T1000 (cell line): ENCODE data around the gene TUBB8B.
"Not testable (repeated sequence)": the region's sequence is repeated elsewhere in the genome, so short reads cannot be mapped to it uniquely, and the experiment has no call there.

Experiments used
- DNase-seq: peaks from one replicate; lab custom pipeline; 2025; ENCODE audit warnings: mixed read lengths; lab: John Stamatoyannopoulos, UW

Gene TUBB8B

GRCh38 chr18:49176-49665 is at the start of gene TUBB8B:
Gene TUBB8B, minus strand, starts transcription at chr18:49615. Its CDS starts 58 bp downstream, at chr18:49557.
- not testable (repeated sequence) for DNase-seq

GRCh38 chr18:97252-97914 is 48.0 kb upstream of the TUBB8B start:
- not testable (repeated sequence) for DNase-seq

DNA sequence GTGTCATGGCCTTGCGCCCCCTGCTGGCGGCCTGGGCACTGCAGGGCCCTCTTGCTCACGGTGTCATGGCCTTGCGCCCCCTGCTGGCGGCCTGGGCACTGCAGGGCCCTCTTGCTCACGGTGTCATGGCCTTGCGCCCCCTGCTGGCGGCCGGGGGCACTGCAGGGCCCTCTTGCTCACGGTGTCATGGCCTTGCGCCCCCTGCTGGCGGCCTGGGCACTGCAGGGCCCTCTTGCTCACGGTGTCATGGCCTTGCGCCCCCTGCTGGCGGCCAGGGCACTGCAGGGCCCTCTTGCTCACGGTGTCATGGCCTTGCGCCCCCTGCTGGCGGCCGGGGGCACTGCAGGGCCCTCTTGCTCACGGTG is 47.3 kb upstream of the TUBB8B start:
- DNase-seq: not testable (repeated sequence)

- not testable (repeated sequence) for DNase-seq
These were observed 46.8 kb upstream of the TUBB8B start for GRCh38 chr18:96101-96766.

- not testable (repeated sequence) for DNase-seq
These were observed 46.2 kb upstream of the TUBB8B start for GRCh38 chr18:95580-95979.

GRCh38 chr18:93897-94408 is 44.5 kb upstream of the TUBB8B start:
- DNase-seq: not testable (repeated sequence)

- not testable (repeated sequence) for DNase-seq
These were observed 42.1 kb upstream of the TUBB8B start for GRCh38 chr18:91561-91960.

DNA sequence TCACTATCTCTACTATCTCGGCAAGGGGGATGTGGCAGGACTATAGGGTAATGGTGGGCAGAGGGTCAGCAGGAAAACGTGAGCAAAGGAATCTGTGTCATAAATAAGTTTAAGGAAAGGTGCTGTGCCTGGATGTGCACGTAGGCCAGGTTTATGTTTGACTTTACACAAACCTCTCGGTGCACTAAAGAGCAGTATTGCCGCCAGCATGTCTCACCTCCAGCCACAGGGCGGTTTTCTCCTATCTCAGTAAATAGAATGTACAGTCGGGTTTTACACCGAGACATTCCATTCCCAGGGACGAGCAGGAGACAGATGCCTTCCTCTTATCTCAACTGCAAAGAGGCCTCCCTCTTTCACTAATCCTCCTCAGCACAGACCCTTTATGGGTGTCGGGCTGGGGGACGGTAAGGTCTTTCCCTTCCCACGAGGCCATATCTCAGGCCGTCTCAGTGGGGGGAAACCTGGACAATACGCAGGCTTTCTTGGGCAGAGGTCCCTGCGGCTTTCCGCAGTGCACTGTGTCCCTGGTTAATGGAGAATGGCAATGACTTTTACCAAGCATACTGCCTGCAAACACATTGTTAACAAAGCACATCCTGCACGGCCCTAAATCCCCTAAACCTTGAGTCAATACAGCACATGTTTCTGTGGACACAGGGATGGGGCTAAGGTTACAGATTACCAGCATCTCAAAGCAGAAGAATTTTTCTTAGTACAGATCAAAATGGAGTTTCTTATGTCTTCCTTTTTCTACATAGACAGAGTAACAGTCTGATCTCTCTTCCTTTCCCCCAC is 41.2 kb upstream of the TUBB8B start:
- not testable (repeated sequence) for DNase-seq

DNA sequence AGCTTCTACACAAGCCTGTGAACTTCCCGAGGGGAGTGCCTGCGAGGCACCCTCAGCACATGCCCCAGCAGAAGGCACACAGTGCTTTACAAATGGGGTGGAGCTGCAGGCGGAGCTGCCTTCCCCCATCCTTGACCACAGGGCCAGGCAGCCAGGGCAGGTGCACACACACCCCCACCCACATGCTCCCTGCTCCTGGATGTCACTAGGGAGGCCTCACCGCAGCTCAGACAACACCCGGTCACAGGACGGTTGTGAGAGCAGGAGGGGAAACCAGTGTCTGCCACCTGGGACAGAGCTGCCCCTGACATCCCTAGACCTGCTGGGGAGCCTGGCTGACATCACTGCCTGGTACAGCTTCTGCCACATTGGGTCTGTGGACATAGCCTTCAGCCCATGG is 39.7 kb upstream of the TUBB8B start:
- not testable (repeated sequence) for DNase-seq

GRCh38 chr18:84801-85200 is 35.4 kb upstream of the TUBB8B start:
- not testable (repeated sequence) for DNase-seq

GRCh38 chr18:82626-83209 is 33.3 kb upstream of the TUBB8B start:
- DNase-seq: not testable (repeated sequence)

DNA sequence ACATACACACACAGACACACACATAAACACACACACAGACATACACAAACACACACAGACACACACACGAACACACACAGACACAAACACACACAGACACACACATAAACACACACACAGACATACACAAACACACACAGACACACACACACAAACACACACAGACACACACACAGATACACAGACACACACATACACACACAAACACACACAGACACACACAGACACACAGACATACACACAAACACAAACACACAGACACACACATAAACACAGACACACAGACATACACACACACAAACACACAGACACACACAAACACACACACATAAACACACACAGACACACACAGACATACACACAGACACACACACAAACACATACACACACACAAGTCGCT is 31.5 kb upstream of the TUBB8B start:
- DNase-seq: not testable (repeated sequence)

DNA sequence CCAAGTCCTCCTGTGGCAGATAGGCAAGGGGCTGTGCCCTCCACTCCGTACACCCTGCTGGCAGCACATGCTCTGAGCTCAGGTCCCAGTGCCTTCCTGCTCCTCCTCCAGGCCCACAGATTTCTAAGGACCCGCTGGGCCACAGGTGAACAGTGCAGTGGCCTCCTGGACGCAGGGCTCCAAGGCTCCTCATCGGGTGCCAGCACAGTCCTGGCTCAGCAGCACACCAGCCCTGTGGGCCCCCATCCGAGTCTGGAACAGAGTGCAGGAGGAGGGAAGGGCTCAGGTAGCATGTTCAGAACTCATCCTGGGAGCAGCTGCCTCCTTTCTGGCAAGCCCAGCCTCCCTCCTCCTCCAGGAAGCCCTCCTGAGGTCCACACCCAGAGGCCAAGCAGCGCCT is 30.8 kb upstream of the TUBB8B start:
- DNase-seq: not testable (repeated sequence)

DNA sequence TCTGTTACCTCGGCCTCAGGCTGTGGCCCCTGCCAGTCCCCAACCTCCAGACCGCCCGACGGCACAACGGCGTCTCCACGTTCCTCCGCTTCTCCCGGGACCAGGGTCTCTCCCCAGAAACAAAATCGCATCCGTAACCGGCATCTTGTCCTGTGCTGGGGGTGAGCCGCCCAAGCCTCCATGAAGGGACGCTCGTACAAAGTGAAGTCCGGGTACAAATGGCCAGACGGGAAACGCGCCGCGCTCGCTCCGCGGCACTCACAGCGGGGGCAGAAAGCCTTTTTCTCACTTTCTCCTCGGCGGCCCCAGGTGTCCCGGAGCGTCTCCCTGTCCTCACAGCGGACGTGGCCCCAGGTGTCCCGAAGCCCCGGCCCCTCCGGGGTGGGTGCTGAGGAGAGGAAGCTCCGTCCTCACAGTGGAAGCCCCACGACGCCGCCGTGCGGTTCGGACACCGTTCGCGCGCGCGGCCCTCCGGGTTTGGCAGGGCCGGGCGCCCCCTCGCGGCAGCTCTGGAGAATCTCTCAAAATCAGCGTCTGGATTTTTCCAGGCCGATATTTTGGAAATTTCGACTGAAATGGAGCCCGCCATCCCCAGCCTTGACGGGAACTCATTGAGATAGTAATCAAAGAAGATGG is 26.2 kb upstream of the TUBB8B start:
- not testable (repeated sequence) for DNase-seq

GRCh38 chr18:73181-73777 is 23.9 kb upstream of the TUBB8B start:
- not testable (repeated sequence) for DNase-seq

- not testable (repeated sequence) for DNase-seq
These were observed 18.3 kb upstream of the TUBB8B start for GRCh38 chr18:67701-68100.

DNA sequence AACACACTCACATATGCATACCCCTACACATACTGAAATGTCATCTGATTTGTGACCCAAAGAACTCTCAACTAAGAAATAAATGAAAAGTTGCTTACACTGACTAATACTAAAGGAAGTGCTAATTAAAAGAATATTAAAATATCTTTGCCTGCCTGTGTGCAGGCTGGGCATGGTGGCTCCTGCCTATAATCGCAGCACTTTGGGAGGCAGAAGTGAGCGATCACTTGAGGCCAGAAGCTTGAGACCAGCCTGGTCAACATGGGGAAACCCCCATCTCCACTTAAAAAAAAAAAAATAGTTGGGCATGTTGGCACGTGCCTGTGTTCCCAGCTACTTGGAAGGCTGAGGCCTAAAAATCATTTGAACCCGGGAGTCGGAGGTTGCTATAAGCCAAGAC is 14.9 kb upstream of the TUBB8B start:
- not testable (repeated sequence) for DNase-seq

DNA sequence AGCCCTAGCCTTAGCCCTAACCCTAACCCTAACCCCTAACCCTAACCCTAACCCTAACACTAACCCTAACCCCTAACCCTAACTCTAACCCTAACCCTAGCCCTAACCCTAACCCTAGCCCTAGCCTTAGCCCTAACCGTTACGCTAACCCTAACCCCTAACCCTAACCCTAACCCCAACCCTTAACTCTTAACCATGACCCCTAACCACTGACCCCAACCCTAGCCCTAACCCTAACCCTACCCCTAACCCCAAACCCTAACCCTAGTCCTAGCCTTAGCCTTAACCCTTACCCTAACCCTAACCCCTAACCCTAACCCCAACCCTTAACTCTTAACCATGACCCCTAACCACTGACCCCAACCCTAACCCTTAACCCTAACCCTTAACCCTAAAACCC is 14.2 kb upstream of the TUBB8B start:
- not testable (repeated sequence) for DNase-seq

GRCh38 chr18:54388-54787 is 5.0 kb upstream of the TUBB8B start:
- not testable (repeated sequence) for DNase-seq

GRCh38 chr18:48696-49095 is 719 bp downstream of the TUBB8B start:
- DNase-seq: not testable (repeated sequence)

DNA sequence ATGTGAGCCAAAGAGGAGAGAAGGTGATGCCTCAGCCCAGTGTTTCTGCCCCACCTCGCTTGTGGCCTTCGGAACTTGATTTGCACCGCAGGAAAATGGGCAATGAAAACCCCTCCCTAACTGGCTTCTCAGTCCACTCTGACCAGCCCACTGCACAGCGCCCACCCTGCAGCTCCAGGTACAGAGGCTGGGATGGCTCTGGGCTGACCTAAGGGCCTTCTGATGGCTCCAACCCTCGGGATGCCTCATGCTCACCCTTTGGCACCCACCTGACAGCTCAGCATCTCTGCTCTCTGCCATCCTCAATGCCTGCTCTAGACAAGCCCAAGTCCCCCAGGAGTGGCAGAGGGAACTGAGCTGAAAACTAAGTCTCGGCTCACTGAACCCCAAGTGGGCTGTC is 36.2 kb downstream of the TUBB8B start:
- DNase-seq: not testable (repeated sequence)
